Inflammatory macrophage (primary cell): ENCODE results near the gene OR10S1.
"Not testable (repeated sequence)": the region's sequence is repeated elsewhere in the genome, so short reads cannot be mapped to it uniquely, and the experiment has no call there.

Source experiments
- DNase-seq, 2 donors: peaks; one replicate each; pipeline ENCODE4 v3.0.0-alpha.2; 2020 to 2022
- total RNA-seq, 18 experiments: gene quantifications; one replicate each; lab custom pipeline; 2026; ENCODE audit warnings: mixed read lengths in 6 of 18, inconsistent platforms in 2 of 18; lab: John Stamatoyannopoulos, UW

OR10S1 gene
- 0 to 0.03 (median 0) reads per million in 18 experiments for total RNA-seq

GRCh38 chr11:123977731-123978347, at the start of gene OR10S1:
Gene OR10S1, minus strand, starts transcription at chr11:123977781. Its CDS starts 117 bp downstream, at chr11:123977664.
- no peak for DNase-seq

GRCh38 chr11:124026498-124026897, 48.9 kb upstream of the OR10S1 start, which contains the start of gene OR10G8:
Gene OR10G8, plus strand, starts transcription at chr11:124026798. Its CDS starts 2,825 bp downstream, at chr11:124029623.
- DNase-seq, result no peak

GRCh38 chr11:124015837-124016236, 38.3 kb upstream of the OR10S1 start:
- DNase-seq, result not testable (repeated sequence)

- DNase-seq, result no peak
Observed at GRCh38 chr11:124012697-124013096, 35.1 kb upstream of the OR10S1 start, which contains the start of gene OR10G4. Gene OR10G4, plus strand, starts transcription at chr11:124012997. Its CDS starts 2,578 bp downstream, at chr11:124015575.

- no peak for DNase-seq
Observed at GRCh38 chr11:123995119-123995518, 17.5 kb upstream of the OR10S1 start, which contains the start of gene OR10G6. Gene OR10G6, minus strand, starts transcription at chr11:123995161. Its CDS starts 0 bp downstream, at chr11:123995161.

- no peak for DNase-seq
Observed at GRCh38 chr11:123979311-123979710, 1.7 kb upstream of the OR10S1 start.

- DNase-seq, result no peak
Observed at GRCh38 chr11:123976770-123977560, 616 bp downstream of the OR10S1 start.

GRCh38 chr11:123973816-123974215, 3.8 kb downstream of the OR10S1 start:
- DNase-seq, result no peak

GRCh38 chr11:123956752-123957151, 20.8 kb downstream of the OR10S1 start:
- no peak for DNase-seq

- DNase-seq, result no peak
Observed at GRCh38 chr11:123945132-123945531, 32.4 kb downstream of the OR10S1 start.

GRCh38 chr11:123943738-123944137, 33.8 kb downstream of the OR10S1 start, which contains the start of gene OR6T1:
Gene OR6T1, minus strand, starts transcription at chr11:123943838. Its CDS starts 0 bp downstream, at chr11:123943838.
- no peak for DNase-seq

GRCh38 chr11:123942413-123942812, 35.2 kb downstream of the OR10S1 start:
- DNase-seq, result no peak

GRCh38 chr11:123939317-123939716, 38.3 kb downstream of the OR10S1 start, which contains the start of gene OR4D5:
Gene OR4D5, plus strand, starts transcription at chr11:123939617. Its CDS starts 0 bp downstream, at chr11:123939617.
- no peak for DNase-seq
